Loucy (cell line): ENCODE data around the gene RPL39L.
A peak's percentile ranks its signal among the peaks of the same experiment; 100 is the strongest.

Source experiments
- H2AFZ ChIP-seq: fragments of 200-600 bp; sonication (generic); 2 replicates; pipeline ENCODE4 v1.6.0; 2016; ENCODE audit warnings: antibody characterized with exemption, mild to moderate bottlenecking, low read length, moderate library complexity
- H3F3A ChIP-seq: fragments of 200-600 bp; 2 replicates; pipeline ENCODE4 v1.6.0; 2016; ENCODE audit warnings: antibody characterized with exemption, low read depth, mild to moderate bottlenecking
- H3K27me3 ChIP-seq: fragments of 200-600 bp; sonication (generic); 2 replicates; pipeline ENCODE4 v1.6.1; 2014; ENCODE audit warnings: low read length, mild to moderate bottlenecking; ENCODE audit not compliant: insufficient read depth, poor library complexity, severe bottlenecking
- H3K36me3 ChIP-seq: fragments of 200-600 bp; sonication (generic); 2 replicates; pipeline ENCODE4 v1.6.1; 2016; ENCODE audit warnings: low read length; ENCODE audit not compliant: insufficient read depth
- H3K4me1 ChIP-seq: fragments of 200-600 bp; sonication (generic); 2 replicates; pipeline ENCODE4 v1.5.1; 2014; ENCODE audit warnings: low read length, mild to moderate bottlenecking; ENCODE audit not compliant: insufficient read depth, poor library complexity, severe bottlenecking
- H3K4me2 ChIP-seq: fragments of 200-600 bp; sonication (generic); 2 replicates; pipeline ENCODE4 v1.6.0; 2014; ENCODE audit warnings: antibody characterized with exemption, low read length, low read depth, mild to moderate bottlenecking; ENCODE audit not compliant: poor library complexity, severe bottlenecking
- H3K4me3 ChIP-seq: fragments of 200-600 bp; sonication (generic); 2 replicates; pipeline ENCODE4 v1.5.1; 2014; ENCODE audit warnings: low read length, mild to moderate bottlenecking, mixed read lengths; ENCODE audit not compliant: poor library complexity, severe bottlenecking
- H3K79me2 ChIP-seq: fragments of 200-600 bp; sonication (generic); 2 replicates; pipeline ENCODE4 v1.6.1; 2014; ENCODE audit warnings: low read length; ENCODE audit not compliant: insufficient read depth
- H3K9ac ChIP-seq: fragments of 200-600 bp; sonication (generic); 2 replicates; pipeline ENCODE4 v1.6.0; 2014; ENCODE audit warnings: mild to moderate bottlenecking, low read depth, low read length, moderate library complexity; ENCODE audit not compliant: poor library complexity, severe bottlenecking
- H3K9me2 ChIP-seq: fragments of 200-600 bp; sonication (generic); replicated peaks from 2 replicates; pipeline ENCODE4 v1.6.1; 2016; ENCODE audit warnings: low read depth, low read length, mixed read lengths
- H3K9me3 ChIP-seq: fragments of 200-600 bp; sonication (generic); 2 replicates; pipeline ENCODE4 v1.6.1; 2014; ENCODE audit warnings: mild to moderate bottlenecking, antibody characterized with exemption, low read length, low read depth; ENCODE audit not compliant: insufficient read depth
- H4K20me1 ChIP-seq: fragments of 200-600 bp; sonication (generic); 2 replicates; pipeline ENCODE4 v1.6.0; 2014; ENCODE audit warnings: antibody characterized with exemption, low read length, mild to moderate bottlenecking; ENCODE audit not compliant: insufficient read depth, poor library complexity, severe bottlenecking
- CTCF ChIP-seq: fragments of 200-600 bp; sonication (generic); conservative IDR thresholded peaks from 2 replicates; pipeline ENCODE4 v1.5.1; 2014; ENCODE audit warnings: mild to moderate bottlenecking, antibody characterized with exemption, low read length
- EZH2phosphoT487 ChIP-seq: fragments of 200-600 bp; IDR thresholded peaks from 2 replicates; pipeline ENCODE4 v1.6.1; 2018; ENCODE audit warnings: antibody characterized with exemption, mild to moderate bottlenecking, moderate library complexity, borderline replicate concordance

The RPL39L gene

DNA sequence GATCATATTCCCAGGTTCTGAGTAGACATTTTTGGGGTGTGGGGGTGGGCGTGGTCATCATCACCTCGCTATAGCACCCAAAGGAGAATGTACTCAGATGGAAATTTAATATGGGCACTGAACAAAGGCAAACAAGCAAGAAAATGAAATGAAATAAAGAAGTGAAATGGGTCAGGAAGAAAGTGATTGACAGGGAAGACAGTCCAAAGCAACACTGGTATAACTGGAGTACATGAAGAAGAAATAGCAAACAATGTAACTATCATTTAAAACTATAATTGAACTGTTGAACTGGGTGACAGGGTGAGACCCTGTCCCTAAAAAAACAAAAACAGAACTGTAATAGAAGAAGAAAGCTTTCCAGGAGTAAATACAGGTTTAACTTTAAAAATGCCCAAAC is 24.8 kb downstream of the RPL39L start:
- H3K9me2 ChIP-seq = no peaks in the 10 kb centered on the region

GRCh38 chr3:187112934-187113793 is 26.1 kb downstream of the RPL39L start:
- no peak overlapping the region for H3K9ac ChIP-seq
- no peak overlapping the region for H2AFZ ChIP-seq
- H3F3A ChIP-seq = no peaks in the 10 kb centered on the region
- no peaks in the 10 kb centered on the region for H3K9me3 ChIP-seq
- TF ChIP-seq CTCF (peak; percentile 75), EZH2phosphoT487 (no peak)
- H3K4me1 ChIP-seq = no peaks in the 10 kb centered on the region
- no peaks in the 10 kb centered on the region for H3K79me2 ChIP-seq
- H3K9me2 ChIP-seq = no peaks in the 10 kb centered on the region
- no peaks in the 10 kb centered on the region for H4K20me1 ChIP-seq
- H3K36me3 ChIP-seq = no peaks in the 10 kb centered on the region
- H3K4me2 ChIP-seq = no peak overlapping the region
- no peak overlapping the region for H3K4me3 ChIP-seq
- H3K27me3 ChIP-seq = no peaks in the 10 kb centered on the region

More for the DNA sequence above, 24.8 kb downstream of the RPL39L start:
- H3K4me2 ChIP-seq = no peak overlapping the region
- no peaks in the 10 kb centered on the region for H3K36me3 ChIP-seq
- no peaks in the 10 kb centered on the region for H3K27me3 ChIP-seq
- TF ChIP-seq EZH2phosphoT487 (no peak), CTCF (no peak)
- H3K4me1 ChIP-seq = no peaks in the 10 kb centered on the region
- no peak overlapping the region for H2AFZ ChIP-seq
- H3K4me3 ChIP-seq = no peak overlapping the region
- H4K20me1 ChIP-seq = no peaks in the 10 kb centered on the region
- no peaks in the 10 kb centered on the region for H3K9me3 ChIP-seq
- H3K79me2 ChIP-seq = no peaks in the 10 kb centered on the region
- H3K9ac ChIP-seq = no peak overlapping the region
- no peaks in the 10 kb centered on the region for H3F3A ChIP-seq

GRCh38 chr3:187110156-187110555 is 29.1 kb downstream of the RPL39L start:
- Histone ChIP-seq H3K9me3 (no peaks in the 10 kb centered on the region), H3K4me2 (no peak overlapping the region), H3K27me3 (no peaks in the 10 kb centered on the region), H2AFZ (no peak overlapping the region), H4K20me1 (no peaks in the 10 kb centered on the region), H3K79me2 (no peaks in the 10 kb centered on the region), H3K4me3 (no peak overlapping the region), H3K9ac (no peak overlapping the region), H3K36me3 (no peaks in the 10 kb centered on the region), H3K9me2 (no peaks in the 10 kb centered on the region), H3F3A (no peaks in the 10 kb centered on the region), H3K4me1 (no peaks in the 10 kb centered on the region)
- no peak for TF ChIP-seq EZH2phosphoT487
- TF ChIP-seq CTCF = no peak
